NT2/D1 (cell line): ENCODE data around the gene LIN7A.

Experiments
- DNase-seq: peaks from one replicate; pipeline ENCODE4 v3.0.0-alpha.2; 2011; ENCODE audit warnings: low read depth, low spot score
- H3K27me3 ChIP-seq: 2 replicates; pipeline ENCODE4 v1.6.0; 2011; ENCODE audit warnings: mild to moderate bottlenecking; ENCODE audit not compliant: insufficient read length, insufficient read depth
- H3K36me3 ChIP-seq: 2 replicates; pipeline ENCODE4 v1.6.1; 2011; ENCODE audit warnings: mild to moderate bottlenecking, low read length, mixed read lengths; ENCODE audit not compliant: insufficient read depth, insufficient read length
- H3K4me1 ChIP-seq: 2 replicates; pipeline ENCODE4 v1.5.1; 2011; ENCODE audit not compliant: insufficient read depth, insufficient read length
- H3K4me3 ChIP-seq: 2 replicates; pipeline ENCODE4 v1.5.1; 2011; ENCODE audit warnings: low read depth; ENCODE audit not compliant: insufficient read length
- H3K9ac ChIP-seq: 2 replicates; pipeline ENCODE4 v1.6.0; 2011; ENCODE audit warnings: low read depth; ENCODE audit not compliant: insufficient read length
- H3K9me3 ChIP-seq: 2 replicates; pipeline ENCODE4 v1.5.1; 2011; ENCODE audit warnings: mild to moderate bottlenecking, low read length; ENCODE audit not compliant: insufficient read depth
- SUZ12 ChIP-seq: IDR thresholded peaks from 2 replicates; pipeline ENCODE4 v1.6.1; 2011; ENCODE audit not compliant: insufficient read length, insufficient read depth; ENCODE audit errors: extremely low read depth
- YY1 ChIP-seq: IDR thresholded peaks from 2 replicates; pipeline ENCODE4 v1.6.1; 2011; ENCODE audit not compliant: insufficient read length, insufficient read depth
- ZNF274 ChIP-seq: IDR thresholded peaks from 2 replicates; pipeline ENCODE4 v1.6.1; 2011; ENCODE audit warnings: mild to moderate bottlenecking, low read depth, low read length

The LIN7A gene

DNA sequence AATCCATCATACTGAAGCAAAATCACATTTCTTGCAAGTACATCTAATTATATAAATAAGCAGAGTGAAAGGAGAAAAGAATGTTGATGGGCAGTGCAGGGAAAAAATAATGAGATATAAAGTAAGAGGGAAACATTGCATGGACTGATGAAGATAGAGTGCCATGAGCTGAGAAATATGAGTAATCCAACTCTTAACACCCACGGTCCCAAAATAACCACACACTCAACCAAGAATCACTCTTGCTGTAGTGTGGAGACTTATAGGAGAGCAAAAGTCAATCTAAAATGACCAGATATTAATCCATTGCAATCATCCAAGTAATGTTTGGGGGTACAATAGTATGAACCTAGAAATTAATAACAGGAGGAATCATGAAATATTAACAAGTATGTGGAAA lies 180.9 kb downstream of the LIN7A start:
- TF ChIP-seq ZNF274 = no peak
- TF ChIP-seq YY1 = no peak
- TF ChIP-seq SUZ12 = no peak
- Histone ChIP-seq H3K9ac (no peak overlapping the region), H3K36me3 (no peaks in the 10 kb centered on the region), H3K9me3 (no peaks in the 10 kb centered on the region), H3K4me1 (no peaks in the 10 kb centered on the region), H3K27me3 (no peaks in the 10 kb centered on the region), H3K4me3 (no peak overlapping the region)
- DNase-seq = no peak

DNA sequence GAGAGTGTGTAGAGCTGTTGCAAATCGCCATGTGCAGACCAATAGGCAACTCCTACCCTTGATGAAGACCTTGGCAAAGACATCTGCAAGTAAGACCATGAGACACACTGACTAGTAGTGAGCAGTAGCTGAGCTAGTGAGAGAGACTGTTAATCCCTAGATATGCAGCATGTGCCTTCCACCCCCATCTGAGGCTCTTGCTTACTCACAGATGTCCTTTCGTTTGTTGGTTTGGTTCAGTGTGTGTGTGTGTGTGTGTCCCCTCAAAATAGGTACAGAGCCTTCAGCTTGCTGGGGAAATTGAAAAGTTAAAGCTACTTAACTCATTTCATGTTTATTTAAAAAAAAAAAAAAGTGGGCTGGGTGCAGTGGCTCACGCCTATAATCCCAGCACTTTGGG lies 183.5 kb downstream of the LIN7A start:
- no peaks in the 10 kb centered on the region for H3K4me1 ChIP-seq
- no peak overlapping the region for H3K9ac ChIP-seq
- TF ChIP-seq ZNF274 = no peak
- TF ChIP-seq YY1 = no peak
- no peak for TF ChIP-seq SUZ12
- no peaks in the 10 kb centered on the region for H3K9me3 ChIP-seq
- no peaks in the 10 kb centered on the region for H3K27me3 ChIP-seq
- DNase-seq = no peak
- H3K4me3 ChIP-seq = no peak overlapping the region
- no peaks in the 10 kb centered on the region for H3K36me3 ChIP-seq

DNA sequence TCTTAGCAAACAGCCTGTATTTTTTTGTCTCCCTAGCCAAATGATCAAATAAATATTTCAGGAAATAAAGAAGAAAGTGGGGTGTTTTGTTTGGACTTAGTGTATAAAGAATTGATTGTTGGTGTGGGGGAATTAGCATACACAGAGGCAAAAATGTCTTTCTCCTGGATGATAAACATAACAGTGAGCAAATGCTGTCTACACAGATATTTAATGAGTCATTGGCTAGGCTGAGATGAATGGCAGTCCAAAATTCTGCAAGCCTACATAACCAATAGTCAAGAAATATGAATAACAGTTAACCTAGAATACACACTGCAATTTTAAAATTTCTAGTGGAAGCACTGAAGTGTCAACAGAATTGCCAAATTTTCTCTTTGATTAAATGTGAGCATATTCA lies 185.3 kb downstream of the LIN7A start:
- no peak for DNase-seq
- TF ChIP-seq SUZ12 = no peak
- TF ChIP-seq ZNF274 = no peak
- no peak for TF ChIP-seq YY1
- H3K4me3 ChIP-seq = no peak overlapping the region
- no peaks in the 10 kb centered on the region for H3K9me3 ChIP-seq
- no peaks in the 10 kb centered on the region for H3K27me3 ChIP-seq
- no peaks in the 10 kb centered on the region for H3K36me3 ChIP-seq
- H3K9ac ChIP-seq = no peak overlapping the region
- H3K4me1 ChIP-seq = no peaks in the 10 kb centered on the region

DNA sequence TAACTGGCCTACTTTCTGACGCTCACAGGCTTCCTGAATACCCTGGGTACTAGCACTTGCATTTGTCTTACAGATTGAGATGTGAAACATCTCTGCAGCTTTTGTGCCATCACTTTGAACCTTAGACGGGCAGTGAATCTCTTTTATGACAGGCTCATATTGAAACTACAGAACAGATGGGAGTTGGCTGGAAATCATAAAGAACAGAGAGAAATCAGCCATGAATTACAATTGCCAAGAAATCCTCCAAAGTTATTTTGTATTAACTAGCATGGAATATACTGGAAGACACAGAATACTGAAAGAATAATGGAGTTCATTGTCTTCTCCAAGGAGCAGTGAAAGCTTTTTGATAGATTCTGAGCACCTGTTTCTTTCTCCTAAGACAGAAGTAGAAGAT lies 188.3 kb downstream of the LIN7A start:
- no peaks in the 10 kb centered on the region for H3K4me1 ChIP-seq
- no peak overlapping the region for H3K4me3 ChIP-seq
- DNase-seq = no peak
- H3K27me3 ChIP-seq = no peaks in the 10 kb centered on the region
- no peaks in the 10 kb centered on the region for H3K36me3 ChIP-seq
- no peak for TF ChIP-seq ZNF274
- no peak overlapping the region for H3K9ac ChIP-seq
- H3K9me3 ChIP-seq = no peaks in the 10 kb centered on the region

DNA sequence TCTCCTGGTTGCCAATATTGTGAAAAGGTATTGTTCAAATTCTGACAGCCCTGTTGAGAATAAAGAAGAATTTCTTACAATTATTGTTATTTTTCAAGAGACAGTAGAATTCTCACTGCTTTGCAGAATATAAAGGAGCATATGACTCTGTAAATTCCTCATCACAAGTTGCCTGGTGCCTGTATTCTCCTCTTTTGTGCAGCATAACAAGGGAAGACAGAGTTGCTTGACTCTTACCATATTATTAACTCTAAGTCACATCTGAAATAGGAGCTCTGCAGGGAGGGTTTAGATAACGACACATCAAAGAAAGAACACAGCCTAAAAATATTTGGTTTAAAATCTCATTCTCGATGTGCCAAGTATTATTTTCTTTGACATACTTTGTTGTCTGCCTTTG lies 189.9 kb downstream of the LIN7A start:
- H3K9me3 ChIP-seq = no peaks in the 10 kb centered on the region
- H3K36me3 ChIP-seq = no peaks in the 10 kb centered on the region
- no peaks in the 10 kb centered on the region for H3K27me3 ChIP-seq
- H3K4me3 ChIP-seq = no peak overlapping the region
- TF ChIP-seq ZNF274 (no peak), SUZ12 (no peak), YY1 (no peak)
- DNase-seq = no peak
- H3K9ac ChIP-seq = no peak overlapping the region
- H3K4me1 ChIP-seq = no peaks in the 10 kb centered on the region

DNA sequence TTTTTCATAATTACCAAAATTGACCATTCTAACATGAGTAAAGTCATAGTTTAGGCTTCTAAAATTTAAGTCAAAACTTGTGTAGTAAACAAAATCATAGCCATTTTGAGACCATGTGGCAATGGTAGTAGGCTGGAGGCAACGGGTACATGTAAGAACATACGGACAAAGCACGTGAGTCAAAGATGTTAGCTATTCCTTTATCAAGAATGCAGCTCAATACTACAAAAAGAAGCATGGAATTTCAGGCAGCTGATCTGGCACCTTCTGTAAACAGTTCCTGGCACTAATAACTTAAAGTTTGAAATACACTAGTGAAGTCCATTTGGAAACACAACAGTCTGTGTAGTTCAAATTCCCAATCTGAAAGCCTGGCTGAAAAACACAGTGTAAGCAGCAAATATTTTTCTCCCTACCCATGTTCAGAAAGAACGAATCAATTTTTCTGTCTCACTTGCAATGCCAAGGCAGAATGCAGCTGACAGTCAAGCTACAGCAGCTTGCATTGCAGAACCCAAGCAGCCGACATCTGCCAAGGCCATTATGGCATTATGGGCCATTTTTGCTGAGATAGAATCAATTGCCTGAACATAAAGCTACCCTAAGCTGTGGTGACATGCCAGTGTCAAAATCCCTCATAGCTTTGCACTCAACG lies 191.8 kb downstream of the LIN7A start:
- Histone ChIP-seq H3K36me3 (no peaks in the 10 kb centered on the region), H3K4me3 (no peak overlapping the region), H3K9ac (no peak overlapping the region), H3K4me1 (no peaks in the 10 kb centered on the region), H3K27me3 (no peaks in the 10 kb centered on the region), H3K9me3 (no peaks in the 10 kb centered on the region)
- DNase-seq = no peak
- TF ChIP-seq ZNF274 = no peak
- TF ChIP-seq YY1 = no peak
- TF ChIP-seq SUZ12 = no peak
